ENCODE results near the gene FLAD1.

DNA sequence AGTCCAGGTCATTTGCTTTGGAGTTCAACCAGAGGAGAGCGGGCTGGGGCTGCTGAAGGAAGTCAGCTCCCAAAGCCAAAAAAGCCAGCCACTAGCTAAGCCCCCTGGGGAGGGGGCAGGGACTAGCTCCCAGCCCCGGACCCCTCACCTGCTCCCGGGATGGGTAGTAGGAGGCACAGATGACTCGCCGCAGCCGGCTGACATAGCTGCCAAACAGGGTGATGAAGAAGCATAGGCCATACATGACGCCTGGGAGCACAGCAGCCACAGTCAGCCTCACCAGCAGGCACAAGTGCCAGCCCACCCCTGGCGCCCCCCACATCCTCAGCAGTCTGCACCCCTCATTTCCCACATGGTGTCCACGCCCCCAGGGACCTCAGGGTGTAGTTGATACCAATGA, 43.0 kb downstream of the FLAD1 start:
- TF ChIP-seq, protein P1, sequence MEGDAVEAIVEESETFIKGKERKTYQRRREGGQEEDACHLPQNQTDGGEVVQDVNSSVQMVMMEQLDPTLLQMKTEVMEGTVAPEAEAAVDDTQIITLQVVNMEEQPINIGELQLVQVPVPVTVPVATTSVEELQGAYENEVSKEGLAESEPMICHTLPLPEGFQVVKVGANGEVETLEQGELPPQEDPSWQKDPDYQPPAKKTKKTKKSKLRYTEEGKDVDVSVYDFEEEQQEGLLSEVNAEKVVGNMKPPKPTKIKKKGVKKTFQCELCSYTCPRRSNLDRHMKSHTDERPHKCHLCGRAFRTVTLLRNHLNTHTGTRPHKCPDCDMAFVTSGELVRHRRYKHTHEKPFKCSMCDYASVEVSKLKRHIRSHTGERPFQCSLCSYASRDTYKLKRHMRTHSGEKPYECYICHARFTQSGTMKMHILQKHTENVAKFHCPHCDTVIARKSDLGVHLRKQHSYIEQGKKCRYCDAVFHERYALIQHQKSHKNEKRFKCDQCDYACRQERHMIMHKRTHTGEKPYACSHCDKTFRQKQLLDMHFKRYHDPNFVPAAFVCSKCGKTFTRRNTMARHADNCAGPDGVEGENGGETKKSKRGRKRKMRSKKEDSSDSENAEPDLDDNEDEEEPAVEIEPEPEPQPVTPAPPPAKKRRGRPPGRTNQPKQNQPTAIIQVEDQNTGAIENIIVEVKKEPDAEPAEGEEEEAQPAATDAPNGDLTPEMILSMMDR (conservative IDR thresholded peaks at IDR 0.05; ENCODE audit: low read depth, low read length), result no peak
- no peak for TF ChIP-seq RAD21 (IDR thresholded peaks at IDR 0.05; ENCODE audit: low read length)
- TF ChIP-seq SMC3 (IDR thresholded peaks at IDR 0.05; ENCODE audit: low read depth, low read length), result no peak
- TF ChIP-seq NFE2L2 (IDR thresholded peaks at IDR 0.05; ENCODE audit: low read depth, low read length), result no peak
- TF ChIP-seq BHLHE40 (IDR thresholded peaks at IDR 0.05; ENCODE audit: low read depth, low read length), result no peak
- TF ChIP-seq, protein P2, sequence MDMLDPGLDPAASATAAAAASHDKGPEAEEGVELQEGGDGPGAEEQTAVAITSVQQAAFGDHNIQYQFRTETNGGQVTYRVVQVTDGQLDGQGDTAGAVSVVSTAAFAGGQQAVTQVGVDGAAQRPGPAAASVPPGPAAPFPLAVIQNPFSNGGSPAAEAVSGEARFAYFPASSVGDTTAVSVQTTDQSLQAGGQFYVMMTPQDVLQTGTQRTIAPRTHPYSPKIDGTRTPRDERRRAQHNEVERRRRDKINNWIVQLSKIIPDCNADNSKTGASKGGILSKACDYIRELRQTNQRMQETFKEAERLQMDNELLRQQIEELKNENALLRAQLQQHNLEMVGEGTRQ (IDR thresholded peaks at IDR 0.05; ENCODE audit: low read depth, low read length), result no peak
- TF ChIP-seq, protein P3, sequence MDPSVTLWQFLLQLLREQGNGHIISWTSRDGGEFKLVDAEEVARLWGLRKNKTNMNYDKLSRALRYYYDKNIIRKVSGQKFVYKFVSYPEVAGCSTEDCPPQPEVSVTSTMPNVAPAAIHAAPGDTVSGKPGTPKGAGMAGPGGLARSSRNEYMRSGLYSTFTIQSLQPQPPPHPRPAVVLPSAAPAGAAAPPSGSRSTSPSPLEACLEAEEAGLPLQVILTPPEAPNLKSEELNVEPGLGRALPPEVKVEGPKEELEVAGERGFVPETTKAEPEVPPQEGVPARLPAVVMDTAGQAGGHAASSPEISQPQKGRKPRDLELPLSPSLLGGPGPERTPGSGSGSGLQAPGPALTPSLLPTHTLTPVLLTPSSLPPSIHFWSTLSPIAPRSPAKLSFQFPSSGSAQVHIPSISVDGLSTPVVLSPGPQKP (IDR thresholded peaks at IDR 0.05; ENCODE audit: borderline replicate concordance, low read depth, low read length), result no peak
- no peak for TF ChIP-seq RCOR1 (IDR thresholded peaks at IDR 0.05; ENCODE audit: insufficient replicate concordance, low read length)
- no peak for TF ChIP-seq MXI1 (IDR thresholded peaks at IDR 0.05; ENCODE audit: borderline replicate concordance, low read depth, low read length)
- TF ChIP-seq MAZ (IDR thresholded peaks at IDR 0.05; ENCODE audit: borderline replicate concordance, low read depth, low read length), result no peak
- TF ChIP-seq POLR2A (IDR thresholded peaks at IDR 0.05; ENCODE audit: low read depth, low read length), result no peak
- no peak for TF ChIP-seq RFX5 (IDR thresholded peaks at IDR 0.05; ENCODE audit: low read depth, low read length)
